HFFc6 (cell line): ENCODE measurements around the gene SYNPO2. TPM values are rescaled to one million over a fixed set of nuclear protein-coding genes. Genes with fewer than 3 reads are reported as not detected.
"Not testable (repeated sequence)": the region's sequence is repeated elsewhere in the genome, so short reads cannot be mapped to it uniquely, and the experiment has no call there.

ENCODE experiments used
- DNase-seq: peaks from one replicate; pipeline ENCODE4 v3.0.0-alpha.2; 2018
- H3K27ac Mint-ChIP-seq: 2 replicates; pipeline ENCODE4 v1.8.0; 2020; ENCODE audit warnings: mild to moderate bottlenecking, mixed read lengths
- H3K27me3 Mint-ChIP-seq: 2 replicates; pipeline ENCODE4 v1.8.0; 2021; ENCODE audit warnings: mild to moderate bottlenecking, moderate library complexity, mixed read lengths; ENCODE audit not compliant: insufficient read depth
- H3K36me3 Mint-ChIP-seq: 2 replicates; pipeline ENCODE4 v1.8.0; 2021; ENCODE audit warnings: low read depth, mixed read lengths
- H3K4me1 Mint-ChIP-seq: 2 replicates; pipeline ENCODE4 v1.8.0; 2020; ENCODE audit warnings: low read depth, mixed read lengths
- H3K4me3 Mint-ChIP-seq: 2 replicates; pipeline ENCODE4 v1.8.0; 2020; ENCODE audit warnings: mild to moderate bottlenecking, moderate library complexity, mixed read lengths
- H3K9me3 Mint-ChIP-seq: 2 replicates; pipeline ENCODE4 v1.8.0; 2020; ENCODE audit warnings: mild to moderate bottlenecking, mixed read lengths
- total RNA-seq, 6 experiments: library from RNA; stranded (reverse); fragmentation: NEBNext Ultra II Directional; extraction: Animal tissue kit (Norgen Biotek cat#: 25700); gene quantifications; 2 replicates in 1 of 6; 3 replicates in 5 of 6; pipeline ENCODE4 v1.2.3, GENCODE V29; 2021
- TF ChIP-seq, protein P1 (sequence below): fragments of 200-600 bp; sonication (generic); IDR thresholded peaks from 2 replicates; pipeline ENCODE4 v1.5.0; 2021; ENCODE audit warnings: antibody characterized with exemption, mild to moderate bottlenecking

SYNPO2 gene
- total RNA-seq, 6 experiments from 2014 or later, result 11.6 to 36.7 (median 12.0) TPM

DNA sequence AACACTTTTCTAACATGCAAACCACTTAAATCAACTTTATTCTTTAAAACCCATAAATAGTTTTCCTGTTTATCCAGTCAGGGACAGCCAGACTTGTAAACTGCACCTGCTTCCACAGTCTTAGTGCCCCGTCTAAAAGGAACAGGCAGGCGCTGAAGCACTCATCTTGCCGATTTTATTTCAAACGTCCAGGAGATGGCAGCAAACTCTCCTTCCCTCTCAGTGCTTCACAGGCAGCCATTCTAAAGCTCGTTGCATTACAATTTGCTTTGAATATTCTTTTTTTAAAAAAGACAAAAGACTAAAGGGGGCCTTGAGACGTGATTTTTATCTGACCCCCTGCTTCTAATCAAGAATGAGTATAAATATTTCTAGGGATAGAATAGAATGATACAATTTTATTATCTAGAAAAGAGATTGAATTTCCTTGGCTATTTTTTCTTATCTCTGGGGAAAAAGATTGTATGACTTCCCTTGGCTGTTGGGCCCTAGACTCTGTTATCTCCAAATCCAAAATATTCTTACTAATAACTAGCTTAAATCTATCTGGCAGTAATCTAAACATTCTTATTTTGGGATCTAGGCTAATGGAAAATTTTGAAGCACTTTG, 153.4 kb downstream of the SYNPO2 start:
- Mint-ChIP-seq H3K4me1 (peaks cover 90% of the 10 kb centered on the region), H3K36me3 (no peaks in the 10 kb centered on the region), H3K9me3 (no peaks in the 10 kb centered on the region), H3K27ac (peak overlapping the region; percentile 67), H3K27me3 (no peaks in the 10 kb centered on the region), H3K4me3 (peak overlapping the region; percentile 42)
- peak; percentile 61 for DNase-seq
- TF ChIP-seq, protein P1, sequence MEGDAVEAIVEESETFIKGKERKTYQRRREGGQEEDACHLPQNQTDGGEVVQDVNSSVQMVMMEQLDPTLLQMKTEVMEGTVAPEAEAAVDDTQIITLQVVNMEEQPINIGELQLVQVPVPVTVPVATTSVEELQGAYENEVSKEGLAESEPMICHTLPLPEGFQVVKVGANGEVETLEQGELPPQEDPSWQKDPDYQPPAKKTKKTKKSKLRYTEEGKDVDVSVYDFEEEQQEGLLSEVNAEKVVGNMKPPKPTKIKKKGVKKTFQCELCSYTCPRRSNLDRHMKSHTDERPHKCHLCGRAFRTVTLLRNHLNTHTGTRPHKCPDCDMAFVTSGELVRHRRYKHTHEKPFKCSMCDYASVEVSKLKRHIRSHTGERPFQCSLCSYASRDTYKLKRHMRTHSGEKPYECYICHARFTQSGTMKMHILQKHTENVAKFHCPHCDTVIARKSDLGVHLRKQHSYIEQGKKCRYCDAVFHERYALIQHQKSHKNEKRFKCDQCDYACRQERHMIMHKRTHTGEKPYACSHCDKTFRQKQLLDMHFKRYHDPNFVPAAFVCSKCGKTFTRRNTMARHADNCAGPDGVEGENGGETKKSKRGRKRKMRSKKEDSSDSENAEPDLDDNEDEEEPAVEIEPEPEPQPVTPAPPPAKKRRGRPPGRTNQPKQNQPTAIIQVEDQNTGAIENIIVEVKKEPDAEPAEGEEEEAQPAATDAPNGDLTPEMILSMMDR, result peak; percentile 84

DNA sequence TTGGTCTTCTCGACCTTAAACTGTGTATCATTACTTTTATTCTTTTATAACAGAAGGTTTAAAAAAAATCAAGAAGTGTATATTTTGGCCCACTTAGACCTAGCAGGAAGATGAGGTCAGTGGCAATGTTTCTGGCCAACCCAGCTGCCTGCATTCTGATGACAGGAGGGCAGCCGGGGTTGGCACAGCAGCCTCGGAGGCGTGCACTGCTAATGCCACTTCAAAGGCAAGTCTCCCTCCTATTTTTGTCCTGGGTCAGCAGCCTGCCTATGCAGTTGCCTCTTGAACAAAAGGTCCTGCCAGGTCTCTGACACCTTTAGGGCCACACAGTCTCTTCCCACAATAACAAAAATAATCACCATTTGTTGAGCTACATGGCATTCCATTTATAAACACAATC, 157.6 kb downstream of the SYNPO2 start:
- Mint-ChIP-seq H3K36me3 (no peaks in the 10 kb centered on the region), H3K27me3 (no peaks in the 10 kb centered on the region), H3K9me3 (no peaks in the 10 kb centered on the region), H3K27ac (no peak overlapping the region), H3K4me3 (no peak overlapping the region), H3K4me1 (peaks cover 77% of the 10 kb centered on the region)
- no peak for DNase-seq
- TF ChIP-seq, protein P1, result no peak

DNA sequence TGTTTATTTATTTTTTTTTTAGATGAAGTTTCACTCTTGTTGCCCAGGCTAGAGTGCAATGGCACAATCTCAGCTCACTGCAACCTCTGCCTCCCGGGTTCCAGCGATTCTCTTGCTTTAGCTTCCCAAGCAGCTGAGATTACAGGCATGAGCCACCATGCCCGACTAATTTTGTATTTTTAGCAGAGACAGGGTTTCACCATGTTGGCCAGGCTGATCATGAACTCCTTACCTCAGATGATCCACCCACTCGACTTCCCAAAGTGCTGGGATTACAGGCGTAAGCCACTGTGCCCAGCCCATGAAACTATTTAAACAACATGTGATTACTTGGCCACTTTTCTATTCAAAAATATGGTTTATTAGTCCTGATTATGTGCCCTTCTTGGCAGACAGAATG, 158.4 kb downstream of the SYNPO2 start:
- peaks cover 74% of the 10 kb centered on the region for H3K4me1 Mint-ChIP-seq
- H3K27ac Mint-ChIP-seq, H3K4me3 Mint-ChIP-seq: not testable (repeated sequence)

DNA sequence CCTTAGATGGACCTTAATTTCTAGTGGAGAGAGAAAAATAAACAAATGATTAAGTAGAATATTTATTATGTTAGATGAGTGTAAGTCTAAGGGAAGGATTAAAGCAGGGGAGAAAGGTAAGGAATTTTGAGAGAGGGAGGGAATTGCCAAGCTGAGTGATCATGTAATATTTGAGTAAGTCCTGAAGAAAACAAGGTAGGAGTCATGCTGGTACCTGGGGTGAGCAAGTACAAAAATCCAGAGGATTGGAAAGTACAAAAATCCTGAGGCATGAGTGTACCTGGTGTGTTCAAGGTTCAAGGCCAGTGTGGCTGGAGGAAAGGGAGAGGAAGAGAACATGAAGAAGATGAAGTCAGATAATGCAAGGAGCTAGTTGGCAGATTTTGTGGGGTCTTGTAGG, 159.8 kb downstream of the SYNPO2 start:
- Mint-ChIP-seq H3K4me3 (no peak overlapping the region), H3K27me3 (no peaks in the 10 kb centered on the region), H3K9me3 (no peaks in the 10 kb centered on the region), H3K4me1 (peaks cover 74% of the 10 kb centered on the region), H3K36me3 (no peaks in the 10 kb centered on the region), H3K27ac (no peak overlapping the region)
- TF ChIP-seq, protein P1, result no peak
- no peak for DNase-seq

More for the DNA sequence above, 158.4 kb downstream of the SYNPO2 start:
- not testable (repeated sequence) for H3K9me3 Mint-ChIP-seq, DNase-seq, H3K36me3 Mint-ChIP-seq, H3K27me3 Mint-ChIP-seq

DNA sequence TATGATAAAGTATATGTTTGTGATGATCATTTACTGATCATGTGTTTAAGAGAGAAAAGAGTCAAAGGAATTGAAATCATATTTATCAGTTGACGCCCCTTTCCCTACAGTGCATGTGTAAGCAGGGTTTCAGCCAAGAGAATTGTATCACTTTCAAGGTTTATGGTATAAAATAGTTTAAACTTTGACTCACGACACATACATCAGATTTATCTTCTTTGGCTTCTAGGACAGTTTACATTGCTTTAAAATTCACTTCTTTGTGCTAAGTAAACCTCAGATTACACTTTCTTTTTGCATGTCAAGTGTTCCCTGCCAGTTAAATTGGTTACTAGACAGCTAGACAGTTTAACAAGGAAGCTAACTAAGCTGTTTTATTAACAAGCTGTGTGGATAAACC, 160.7 kb downstream of the SYNPO2 start:
- Mint-ChIP-seq H3K27me3 (no peaks in the 10 kb centered on the region), H3K36me3 (no peaks in the 10 kb centered on the region), H3K9me3 (no peaks in the 10 kb centered on the region), H3K27ac (0 out of 2 replicates have a peak overlapping the region, but pooled peaks have one; percentile 11), H3K4me1 (peaks cover 72% of the 10 kb centered on the region), H3K4me3 (no peak overlapping the region)
- TF ChIP-seq, protein P1, result no peak
- no peak for DNase-seq

DNA sequence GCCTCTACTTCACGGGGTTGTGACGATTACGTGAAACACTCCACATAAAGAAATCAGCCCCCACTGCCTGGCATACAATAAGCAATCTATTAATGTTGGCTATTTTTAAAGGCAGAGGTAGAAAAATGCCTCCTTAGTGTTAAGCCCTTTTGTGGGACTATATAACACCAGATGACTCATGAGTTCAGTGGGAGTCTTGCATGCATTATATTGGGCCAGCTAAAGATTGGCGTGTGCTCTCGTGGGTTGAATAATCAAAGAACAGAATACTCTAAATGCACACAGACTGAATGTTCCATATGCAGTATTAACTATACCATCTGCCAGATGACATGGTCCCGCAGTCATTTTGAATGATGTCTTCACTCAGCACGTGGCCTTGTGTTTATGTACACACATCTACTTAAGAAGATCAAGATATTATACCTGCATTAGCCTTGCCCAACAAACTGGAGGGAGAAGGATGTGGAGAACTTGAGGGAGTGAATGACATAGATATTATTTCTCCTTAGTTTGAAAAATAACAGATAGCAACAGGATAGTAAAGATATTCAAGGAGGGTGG, 162.0 kb downstream of the SYNPO2 start:
- Mint-ChIP-seq H3K27ac (no peak overlapping the region), H3K27me3 (no peaks in the 10 kb centered on the region), H3K9me3 (no peaks in the 10 kb centered on the region), H3K36me3 (no peaks in the 10 kb centered on the region), H3K4me1 (peaks cover 61% of the 10 kb centered on the region), H3K4me3 (no peak overlapping the region)
- TF ChIP-seq, protein P1, result no peak
- no peak for DNase-seq
